LoVo (cell line): ENCODE measurements around the gene CSRNP3.
"Not testable (repeated sequence)": the region's sequence is repeated elsewhere in the genome, so short reads cannot be mapped to it uniquely, and the experiment has no call there.

Source experiments
- DNase-seq: peaks from one replicate; pipeline ENCODE4 v3.0.0-alpha.2; 2016; ENCODE audit warnings: low spot score

CSRNP3 gene

GRCh38 chr2:165590999-165591398 lies 121.5 kb downstream of the CSRNP3 start:
- DNase-seq, result not testable (repeated sequence)

DNA sequence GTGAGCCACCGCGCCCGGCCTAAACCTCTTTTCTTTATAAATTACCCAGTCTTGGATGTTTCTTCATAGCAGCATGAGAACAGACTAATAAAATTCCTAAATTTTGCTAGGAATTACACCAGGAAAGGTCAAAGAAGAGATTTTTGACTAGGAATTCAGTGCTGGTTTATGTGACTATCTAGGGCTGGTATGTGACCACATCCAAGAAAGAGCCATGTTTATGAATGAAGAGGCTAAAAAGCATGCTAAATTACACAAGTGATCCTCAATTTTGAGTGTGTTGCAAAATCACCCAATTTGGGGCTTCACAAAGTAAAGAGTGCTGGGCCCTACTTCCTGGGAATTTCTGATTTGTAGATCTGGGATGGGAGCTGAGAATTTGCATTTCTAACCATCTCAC lies 123.6 kb downstream of the CSRNP3 start:
- DNase-seq, result no peak

- no peak for DNase-seq
These were observed 124.9 kb downstream of the CSRNP3 start for GRCh38 chr2:165594231-165594934.

GRCh38 chr2:165594935-165595255 lies 125.4 kb downstream of the CSRNP3 start:
- no peak for DNase-seq

GRCh38 chr2:165596788-165597187 lies 127.3 kb downstream of the CSRNP3 start:
- DNase-seq, result no peak

- DNase-seq, result no peak
These were observed 131.8 kb downstream of the CSRNP3 start for GRCh38 chr2:165601065-165601830.

- no peak for DNase-seq
These were observed 132.5 kb downstream of the CSRNP3 start for GRCh38 chr2:165601928-165602521.

DNA sequence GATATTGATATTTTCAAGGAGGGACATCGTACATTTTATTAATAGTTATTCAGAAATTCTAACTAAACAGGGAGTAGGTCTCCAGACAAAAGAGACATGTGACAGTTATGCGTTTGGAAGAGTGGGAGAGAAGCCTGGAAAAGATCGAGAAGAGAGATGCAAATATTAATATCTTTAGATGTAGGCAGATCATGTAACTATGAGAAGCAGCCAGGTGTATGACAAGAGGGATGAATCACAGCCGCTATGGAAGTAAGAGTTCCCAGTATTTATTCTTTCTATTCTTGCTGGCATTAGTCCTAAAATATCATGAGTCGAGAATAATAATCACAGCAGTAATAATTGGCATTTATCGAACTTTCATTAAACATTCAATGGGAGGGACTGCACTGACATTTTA lies 140.2 kb downstream of the CSRNP3 start:
- no peak for DNase-seq

- DNase-seq, result no peak
These were observed 141.1 kb downstream of the CSRNP3 start for GRCh38 chr2:165610591-165611029.

GRCh38 chr2:165617741-165618481 lies 148.4 kb downstream of the CSRNP3 start:
- no peak for DNase-seq

- no peak for DNase-seq
These were observed 149.3 kb downstream of the CSRNP3 start for GRCh38 chr2:165618806-165619205.

DNA sequence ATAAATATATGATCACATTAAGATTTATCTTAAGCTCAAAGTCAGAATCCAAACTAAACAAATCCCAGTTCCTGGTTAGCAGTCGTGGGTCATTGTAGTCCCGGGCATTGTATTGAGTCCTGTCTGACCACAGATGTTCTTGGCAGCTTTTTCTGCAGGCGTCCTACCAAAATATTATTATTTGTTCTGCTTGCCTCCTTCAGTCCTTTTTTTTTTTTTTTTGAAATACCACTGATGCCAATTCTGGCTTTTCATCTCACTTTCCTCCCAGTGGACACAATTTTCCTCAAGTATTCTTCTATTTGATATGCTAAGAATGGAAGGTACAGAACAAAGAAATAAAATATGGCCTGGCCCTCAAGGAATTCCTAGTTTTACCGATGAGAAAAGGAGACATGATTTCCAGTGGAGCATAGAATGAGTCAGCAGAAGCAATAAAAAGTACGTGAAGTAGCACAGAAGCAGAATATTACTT lies 151.6 kb downstream of the CSRNP3 start:
- DNase-seq, result peak; percentile 14

GRCh38 chr2:165623161-165623560 lies 153.7 kb downstream of the CSRNP3 start:
- no peak for DNase-seq

- DNase-seq, result no peak
These were observed 154.4 kb downstream of the CSRNP3 start for GRCh38 chr2:165623783-165624469.

GRCh38 chr2:165624470-165624800 lies 154.9 kb downstream of the CSRNP3 start:
- DNase-seq, result no peak

DNA sequence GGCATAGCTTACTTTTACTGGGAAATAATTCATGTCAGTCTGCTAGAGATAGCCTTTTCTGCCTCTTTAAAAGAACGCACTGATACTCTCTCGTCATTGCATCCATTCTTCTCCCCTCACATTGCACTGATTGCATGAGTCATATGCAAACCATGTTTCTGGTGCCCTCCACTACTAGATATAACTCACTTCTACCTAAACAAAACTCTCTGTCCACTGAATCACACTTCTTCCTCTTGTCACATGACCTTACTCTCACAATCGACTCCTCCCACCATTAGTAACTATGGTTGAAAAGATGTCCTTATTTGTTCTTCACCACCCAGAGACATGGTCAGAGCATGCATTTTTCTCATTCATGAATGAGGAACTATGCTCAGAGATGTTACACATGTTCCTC lies 158.0 kb downstream of the CSRNP3 start:
- DNase-seq, result no peak

- DNase-seq, result no peak
These were observed 160.3 kb downstream of the CSRNP3 start for GRCh38 chr2:165629776-165630175.

- no peak for DNase-seq
These were observed 160.7 kb downstream of the CSRNP3 start for GRCh38 chr2:165630236-165630635.

DNA sequence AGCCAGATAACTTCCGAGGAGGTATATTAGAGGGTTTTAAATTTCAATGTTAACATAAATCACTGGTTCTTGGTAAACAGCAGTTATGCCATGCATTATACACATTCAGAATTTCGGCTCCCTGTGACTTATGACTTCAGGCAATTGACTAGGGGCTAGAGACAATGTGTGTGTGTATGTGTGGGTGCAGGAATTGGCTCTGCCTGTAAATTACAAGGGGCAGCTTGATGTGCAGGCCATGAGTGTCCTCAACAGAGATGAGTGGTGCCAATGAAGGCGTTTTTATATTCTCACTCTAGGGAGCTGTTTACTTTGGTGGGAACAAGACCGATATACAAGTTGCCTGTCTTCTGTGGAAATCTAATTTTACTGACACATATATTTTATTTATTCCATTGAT lies 161.6 kb downstream of the CSRNP3 start:
- DNase-seq, result no peak

DNA sequence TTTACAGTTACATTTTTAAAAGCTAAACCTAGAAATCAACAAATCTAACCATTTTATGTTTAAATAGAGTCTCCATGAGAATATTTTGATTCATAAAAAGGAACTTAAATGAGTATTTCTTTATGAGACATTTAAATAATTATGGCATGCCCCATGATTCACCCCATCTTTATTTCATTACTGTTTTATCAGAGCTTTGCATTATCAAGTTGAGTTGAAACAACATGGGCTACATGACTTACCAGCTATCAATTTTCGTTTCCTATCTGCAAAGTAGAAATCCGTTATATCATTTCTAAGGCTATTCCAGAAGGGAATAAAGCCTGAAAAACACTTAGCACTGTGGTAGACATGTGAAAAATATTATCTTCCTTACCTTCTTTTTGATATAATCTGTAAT lies 163.1 kb downstream of the CSRNP3 start:
- no peak for DNase-seq

- no peak for DNase-seq
These were observed 163.9 kb downstream of the CSRNP3 start for GRCh38 chr2:165633431-165633830.

DNA sequence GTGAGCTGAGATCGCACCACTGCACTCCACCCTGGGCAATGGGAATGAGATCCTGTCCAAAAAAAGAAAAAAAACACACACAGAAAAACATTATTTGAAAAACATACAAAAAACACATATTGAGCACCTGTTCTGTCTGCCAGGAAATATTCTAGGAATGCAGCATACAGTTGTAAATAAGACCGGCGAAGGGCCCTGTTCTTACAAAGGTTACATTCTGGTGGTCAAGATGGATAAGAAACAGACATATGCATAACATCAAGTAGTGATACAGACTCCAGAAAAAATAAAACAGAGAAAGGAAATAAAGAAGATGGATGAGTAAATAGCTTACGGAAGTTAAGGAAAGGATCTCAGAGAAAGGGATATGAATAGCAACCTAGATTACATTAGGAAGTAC lies 164.8 kb downstream of the CSRNP3 start:
- no peak for DNase-seq
